Breast epithelium (tissue), 3 donors: ENCODE measurements around the gene MRPL54.

ENCODE experiments used
- CTCF ChIP-seq, 3 donors: fragments of 450-650 bp; IDR thresholded peaks; one replicate each; pipeline ENCODE4 v1.5.1; 2016 to 2017; ENCODE audit warnings: antibody characterized with exemption in 3 of 3, mild to moderate bottlenecking in 3 of 3, moderate library complexity in 3 of 3
- POLR2A ChIP-seq: fragments of 450-650 bp; IDR thresholded peaks from one replicate; pipeline ENCODE4 v1.6.1; 2016; ENCODE audit warnings: antibody characterized with exemption, mild to moderate bottlenecking, moderate library complexity
- POLR2AphosphoS5 ChIP-seq, 3 donors: sonication (generic); formaldehyde crosslinking; IDR thresholded peaks; one replicate each; pipeline ENCODE4 v1.6.1; 2017; ENCODE audit warnings: antibody characterized with exemption in 3 of 3

GRCh38 chr19:3722443-3723109 is 39.9 kb upstream of the MRPL54 start:
- TF ChIP-seq POLR2A (no peak), CTCF (IDR thresholded peaks at IDR 0.05) (no peak), POLR2AphosphoS5 (IDR thresholded peaks at IDR 0.05) (no peak)
